Skeletal muscle tissue (tissue), 4 donors: Measurements from ENCODE around the gene DNASE2. TPM values are rescaled to one million over a fixed set of nuclear protein-coding genes. Genes with fewer than 3 reads are reported as not detected.
"Not testable (repeated sequence)": the region's sequence is repeated elsewhere in the genome, so short reads cannot be mapped to it uniquely, and the experiment has no call there.

Experiments
- H3K27ac ChIP-seq: one replicate; pipeline ENCODE4 v1.7.0; 2013; ENCODE audit warnings: mild to moderate bottlenecking, low read depth, low read length, inconsistent platforms
- H3K27me3 ChIP-seq, 3 donors: one replicate each; pipeline ENCODE4 v1.7.0; 2013; ENCODE audit warnings: low read length in 3 of 3; ENCODE audit not compliant: control insufficient read depth in 3 of 3, insufficient read depth in 3 of 3
- H3K36me3 ChIP-seq, 3 donors: one replicate each; pipeline ENCODE4 v1.7.0; 2013; ENCODE audit warnings: low read length in 3 of 3; ENCODE audit not compliant: control insufficient read depth in 3 of 3, insufficient read depth in 3 of 3
- H3K4me1 ChIP-seq, 3 donors: one replicate each; pipeline ENCODE4 v1.7.0; 2013; ENCODE audit warnings: low read length in 3 of 3, mild to moderate bottlenecking in 3 of 3; ENCODE audit not compliant: control insufficient read depth in 3 of 3, insufficient read depth in 3 of 3
- H3K4me3 ChIP-seq, 3 donors: one replicate each; pipeline ENCODE4 v1.7.0; 2013; ENCODE audit warnings: low read length in 3 of 3
- H3K9ac ChIP-seq, 3 donors: one replicate each; pipeline ENCODE4 v1.7.0; 2013; ENCODE audit warnings: low read length in 3 of 3, mild to moderate bottlenecking in 3 of 3, moderate library complexity in 2 of 3, low read depth in 1 of 3
- H3K9me3 ChIP-seq, 3 donors: one replicate each; pipeline ENCODE4 v1.7.0; 2013; ENCODE audit warnings: low read length in 3 of 3; ENCODE audit not compliant: control insufficient read depth in 3 of 3
- total RNA-seq: library from RNA; depleted of rRNA; stranded (reverse); fragments of >200 nt; gene quantifications from one replicate; pipeline ENCODE4 v1.2.3, GENCODE V29; 2014
- donor health status: Osteomylitis.

The DNASE2 gene
- total RNA-seq, 1 donor from 2014 or later: 10.4 TPM

- H3K4me1 ChIP-seq: peaks cover 0 to 3% (median 0%) of the 10 kb centered on the region in 3 donors
- H3K4me3 ChIP-seq: no peak overlapping the region
- H3K27me3 ChIP-seq: peaks cover 14 to 40% (median 25%) of the 10 kb centered on the region in 3 donors
- no peaks in the 10 kb centered on the region for H3K9me3 ChIP-seq
- no peak overlapping the region for H3K9ac ChIP-seq
- H3K36me3 ChIP-seq: no peaks in the 10 kb centered on the region
- H3K27ac ChIP-seq: no peak overlapping the region
Observed at GRCh38 chr19:12864721-12865715, 16.2 kb downstream of the DNASE2 start.

DNA sequence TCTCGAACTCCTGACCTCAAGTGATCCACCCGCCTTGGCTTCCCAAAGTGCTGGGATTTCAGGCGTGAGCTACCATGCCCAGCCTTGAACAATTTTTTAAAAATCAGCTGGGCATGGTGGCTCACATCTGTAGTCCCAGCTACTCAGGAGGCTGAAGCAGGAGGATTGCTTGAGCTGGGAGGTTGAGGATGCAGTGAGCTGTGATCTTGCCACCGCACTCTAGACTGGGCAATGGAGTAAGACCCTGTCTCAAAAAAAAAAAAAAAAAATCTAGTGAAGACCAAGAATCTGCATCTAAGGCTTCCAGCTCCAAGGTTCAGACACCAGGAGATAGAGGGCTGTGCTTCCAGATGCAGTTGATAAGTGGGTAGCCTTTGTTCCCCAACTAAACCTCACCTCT is 17.1 kb downstream of the DNASE2 start:
- Histone ChIP-seq H3K4me1 (peaks cover 0 to 3% (median 0%) of the 10 kb centered on the region in 3 donors), H3K36me3 (no peaks in the 10 kb centered on the region), H3K27ac (no peak overlapping the region), H3K27me3 (peaks cover 14 to 40% (median 25%) of the 10 kb centered on the region in 3 donors), H3K9ac (no peak overlapping the region), H3K4me3 (no peak overlapping the region), H3K9me3 (no peaks in the 10 kb centered on the region)

- Histone ChIP-seq H3K27me3 (peaks cover 0 to 6% (median 4%) of the 10 kb centered on the region in 3 donors), H3K36me3 (no peaks in the 10 kb centered on the region), H3K9me3 (no peaks in the 10 kb centered on the region), H3K4me1 (no peaks in the 10 kb centered on the region), H3K9ac (no peak overlapping the region), H3K4me3 (no peak overlapping the region), H3K27ac (no peak overlapping the region)
Observed at GRCh38 chr19:12859546-12859945, 21.7 kb downstream of the DNASE2 start.

- no peak overlapping the region for H3K9ac ChIP-seq
- no peak overlapping the region for H3K27ac ChIP-seq
- H3K4me1 ChIP-seq: no peaks in the 10 kb centered on the region
- H3K36me3 ChIP-seq: no peaks in the 10 kb centered on the region
- peaks cover 0 to 4% (median 3%) of the 10 kb centered on the region in 3 donors for H3K27me3 ChIP-seq
- no peaks in the 10 kb centered on the region for H3K9me3 ChIP-seq
- no peak overlapping the region for H3K4me3 ChIP-seq
Observed at GRCh38 chr19:12858041-12858928, 23.0 kb downstream of the DNASE2 start.

GRCh38 chr19:12856653-12857052 is 24.6 kb downstream of the DNASE2 start:
- Histone ChIP-seq H3K27me3 (peaks cover 0 to 4% (median 0%) of the 10 kb centered on the region in 3 donors), H3K9me3 (no peaks in the 10 kb centered on the region), H3K27ac (no peak overlapping the region), H3K36me3 (no peaks in the 10 kb centered on the region), H3K4me1 (no peaks in the 10 kb centered on the region), H3K4me3 (no peak overlapping the region), H3K9ac (no peak overlapping the region)

- no peaks in the 10 kb centered on the region for H3K36me3 ChIP-seq
- H3K4me3 ChIP-seq: peak overlapping the region in 2 of 3 donors; percentile 60 to 67
- H3K9me3 ChIP-seq: no peaks in the 10 kb centered on the region
- H3K27ac ChIP-seq: no peak overlapping the region
- H3K9ac ChIP-seq: peak overlapping the region; percentile 51 to 62 (median 56)
- H3K27me3 ChIP-seq: peaks cover 22 to 42% (median 28%) of the 10 kb centered on the region in 3 donors
- peaks cover 0 to 12% (median 6%) of the 10 kb centered on the region in 3 donors for H3K4me1 ChIP-seq
Observed at GRCh38 chr19:12847159-12848139, 33.8 kb downstream of the DNASE2 start.

DNA sequence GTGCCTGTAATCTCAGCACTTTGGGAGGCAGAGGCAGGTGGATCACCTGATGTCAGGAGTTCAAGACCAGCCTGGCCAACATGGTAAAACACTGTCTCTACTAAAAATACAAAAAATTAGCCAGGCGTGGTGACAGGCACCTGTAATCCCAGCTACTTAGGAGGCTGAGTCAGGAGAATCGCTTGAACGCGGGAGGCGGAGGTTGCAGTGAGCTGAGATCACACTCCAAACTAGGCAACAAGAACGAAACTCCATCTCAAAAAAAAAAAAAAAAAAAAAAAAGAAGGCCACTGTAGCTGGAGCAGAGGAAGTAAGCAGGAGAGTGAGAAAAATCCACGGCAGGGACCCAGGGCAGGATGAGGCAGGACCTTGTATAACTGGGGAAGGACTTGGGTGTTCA is 34.6 kb downstream of the DNASE2 start:
- H3K27ac ChIP-seq, H3K9ac ChIP-seq, H3K9me3 ChIP-seq, H3K4me3 ChIP-seq, H3K36me3 ChIP-seq: not testable (repeated sequence)
- H3K4me1 ChIP-seq: peaks cover 0 to 12% (median 6%) of the 10 kb centered on the region in 3 donors
- peaks cover 28 to 47% (median 34%) of the 10 kb centered on the region in 3 donors for H3K27me3 ChIP-seq

DNA sequence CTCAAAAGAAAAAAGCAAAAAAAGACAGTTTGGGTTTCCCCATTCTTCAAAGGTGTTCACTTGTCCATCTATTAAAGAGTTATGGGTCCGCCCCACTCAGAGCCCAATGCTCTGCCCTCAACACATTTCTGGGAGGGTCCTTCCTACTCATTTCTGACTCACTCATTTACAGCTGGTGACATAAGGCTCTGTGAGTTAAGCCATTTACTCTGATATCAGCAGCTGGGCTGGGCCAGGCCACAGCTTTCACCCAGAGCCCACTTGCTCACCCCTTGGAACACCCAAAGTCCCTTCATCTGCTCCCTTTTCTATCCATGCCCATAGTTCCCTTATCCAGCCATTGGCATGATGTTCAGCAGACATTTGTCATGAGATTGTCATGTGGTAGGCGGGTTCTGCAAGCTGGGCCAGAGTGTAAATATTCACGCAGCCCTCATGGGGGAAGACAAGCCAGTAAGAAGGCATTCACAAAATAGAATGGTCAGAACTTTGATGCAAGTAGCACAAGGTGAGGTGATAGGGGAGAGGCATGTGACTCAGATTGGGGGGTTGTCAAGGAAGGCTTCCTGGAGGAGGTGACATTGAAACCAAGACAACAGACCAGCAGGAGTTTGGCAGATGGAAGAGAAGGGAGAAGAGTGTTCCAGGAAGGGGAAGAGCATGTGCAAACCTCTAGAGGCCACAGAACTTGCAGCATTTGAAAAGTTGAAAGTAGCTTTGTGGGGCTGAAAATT is 37.1 kb downstream of the DNASE2 start:
- H3K27ac ChIP-seq: no peak overlapping the region
- H3K27me3 ChIP-seq: peaks cover 52 to 71% (median 57%) of the 10 kb centered on the region in 3 donors
- no peak overlapping the region for H3K4me3 ChIP-seq
- H3K4me1 ChIP-seq: peaks cover 4 to 21% (median 9%) of the 10 kb centered on the region in 3 donors
- no peak overlapping the region for H3K9ac ChIP-seq
- H3K36me3 ChIP-seq: no peaks in the 10 kb centered on the region
- no peaks in the 10 kb centered on the region for H3K9me3 ChIP-seq
